Mucosa of descending colon (tissue), 3 donors: ENCODE measurements around the gene NCR3LG1. TPM values are rescaled to one million over a fixed set of nuclear protein-coding genes. Genes with fewer than 3 reads are reported as not detected.

ENCODE experiments used
- ATAC-seq: fragments of 200-7000 bp; cut with Tn5 transposase; one replicate; pipeline ENCODE4 v1.9.1; 2020; ENCODE audit warnings: mild to moderate bottlenecking, moderate library complexity
- DNase-seq, 3 donors: peaks; one replicate each; pipeline ENCODE4 v3.0.0-alpha.2; 2020
- H3K36me3 ChIP-seq: fragments of 200-600 bp; one replicate; pipeline ENCODE4 v1.8.0; 2021; ENCODE audit warnings: low read depth, mild to moderate bottlenecking
- H3K4me1 ChIP-seq: fragments of 200-600 bp; one replicate; pipeline ENCODE4 v1.8.0; 2021; ENCODE audit warnings: low read depth, mild to moderate bottlenecking
- H3K4me3 ChIP-seq: fragments of 200-600 bp; one replicate; pipeline ENCODE4 v1.8.0; 2021; ENCODE audit warnings: mild to moderate bottlenecking
- H3K9me3 ChIP-seq: fragments of 200-600 bp; one replicate; pipeline ENCODE4 v1.8.0; 2021; ENCODE audit warnings: mild to moderate bottlenecking
- intact Hi-C, 2 donors: fragments of 100-400 bp; cut with DNase I in 1 of 2; cut with micrococcal nuclease in 1 of 2; formaldehyde crosslinking; loops; one replicate each; pipeline versions ENCODE4 v1.11.0 to v1.11.1; 2022; cut with DNase I, micrococcal nuclease
- total RNA-seq, 3 donors: library from RNA; stranded (reverse); fragmentation: NEBNext Ultra II Directional in 2 of 3; extraction: Animal tissue kit (Norgen Biotek cat#: 25700) in 2 of 3; gene quantifications; one replicate each; pipeline versions ENCODE4 v1.2.1 to v1.2.4, GENCODE V29; 2021 to 2023
- TF ChIP-seq, protein P1 (sequence below): fragments of 200-600 bp; IDR thresholded peaks from one replicate; pipeline ENCODE4 v1.8.0; 2022; ENCODE audit warnings: antibody characterized with exemption, mild to moderate bottlenecking
- donor health status: DM: no; HTN: no; CAD: no; lungs with moderate emphysema.
- donor health status: DM: no; HTN: no; CAD: no.
- donor health status: DM: no; HTN: yes; CAD: no.

Gene NCR3LG1
- total RNA-seq, 3 donors from 2014 or later: 6.0 to 16.7 (median 10.7) TPM

DNA sequence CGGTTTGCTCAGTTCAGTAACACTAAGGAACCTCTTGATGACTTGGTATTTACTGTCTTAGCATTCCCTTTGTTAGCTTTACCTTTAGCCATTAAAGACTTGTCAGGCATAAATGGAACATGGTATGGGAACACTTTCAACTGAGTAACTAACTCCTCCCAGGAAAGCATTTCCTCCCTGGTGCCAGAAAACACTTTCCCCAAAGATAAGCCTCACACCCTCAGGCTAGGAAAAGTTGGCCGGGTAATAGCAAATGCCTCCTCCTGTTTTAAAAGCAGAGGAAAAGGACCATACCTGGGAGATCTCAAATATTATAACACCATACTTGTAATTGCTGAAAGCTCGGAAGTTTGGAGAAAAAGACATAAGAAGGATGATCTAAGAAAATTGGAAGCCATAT is 24.9 kb downstream of the NCR3LG1 start:
- TF ChIP-seq, protein P1, sequence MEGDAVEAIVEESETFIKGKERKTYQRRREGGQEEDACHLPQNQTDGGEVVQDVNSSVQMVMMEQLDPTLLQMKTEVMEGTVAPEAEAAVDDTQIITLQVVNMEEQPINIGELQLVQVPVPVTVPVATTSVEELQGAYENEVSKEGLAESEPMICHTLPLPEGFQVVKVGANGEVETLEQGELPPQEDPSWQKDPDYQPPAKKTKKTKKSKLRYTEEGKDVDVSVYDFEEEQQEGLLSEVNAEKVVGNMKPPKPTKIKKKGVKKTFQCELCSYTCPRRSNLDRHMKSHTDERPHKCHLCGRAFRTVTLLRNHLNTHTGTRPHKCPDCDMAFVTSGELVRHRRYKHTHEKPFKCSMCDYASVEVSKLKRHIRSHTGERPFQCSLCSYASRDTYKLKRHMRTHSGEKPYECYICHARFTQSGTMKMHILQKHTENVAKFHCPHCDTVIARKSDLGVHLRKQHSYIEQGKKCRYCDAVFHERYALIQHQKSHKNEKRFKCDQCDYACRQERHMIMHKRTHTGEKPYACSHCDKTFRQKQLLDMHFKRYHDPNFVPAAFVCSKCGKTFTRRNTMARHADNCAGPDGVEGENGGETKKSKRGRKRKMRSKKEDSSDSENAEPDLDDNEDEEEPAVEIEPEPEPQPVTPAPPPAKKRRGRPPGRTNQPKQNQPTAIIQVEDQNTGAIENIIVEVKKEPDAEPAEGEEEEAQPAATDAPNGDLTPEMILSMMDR: no peak
- Histone ChIP-seq H3K36me3 (no peaks in the 10 kb centered on the region), H3K9me3 (peaks cover 26% of the 10 kb centered on the region), H3K4me1 (no peaks in the 10 kb centered on the region), H3K4me3 (no peak overlapping the region)
- DNase-seq (no peak), ATAC-seq (no peak)
- intact Hi-C loops: no loop called here

DNA sequence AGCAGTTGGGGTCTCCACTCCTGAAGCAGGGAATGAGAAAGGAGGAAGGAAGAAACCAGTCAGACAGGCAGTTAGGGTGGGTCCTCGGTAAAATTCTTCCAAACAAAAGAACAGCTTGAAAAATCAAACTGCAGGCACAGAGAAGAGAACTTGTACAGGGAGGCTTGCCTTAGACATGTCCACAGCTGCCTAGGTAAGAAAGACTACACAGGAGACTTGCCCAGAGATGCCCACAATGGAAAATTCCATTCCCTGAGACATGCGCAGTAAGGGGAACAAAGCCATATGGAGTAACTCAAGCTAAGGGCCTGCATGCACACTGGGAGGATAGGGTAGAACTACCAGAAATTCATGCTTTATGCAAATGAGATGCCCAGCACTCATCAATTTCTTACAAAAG is 27.1 kb downstream of the NCR3LG1 start:
- no peaks in the 10 kb centered on the region for H3K36me3 ChIP-seq
- TF ChIP-seq, protein P1: no peak
- DNase-seq (no peak), ATAC-seq (no peak)
- no peaks in the 10 kb centered on the region for H3K4me1 ChIP-seq
- intact Hi-C loops: no loop called here
- no peak overlapping the region for H3K4me3 ChIP-seq
- peaks cover 7% of the 10 kb centered on the region for H3K9me3 ChIP-seq

DNA sequence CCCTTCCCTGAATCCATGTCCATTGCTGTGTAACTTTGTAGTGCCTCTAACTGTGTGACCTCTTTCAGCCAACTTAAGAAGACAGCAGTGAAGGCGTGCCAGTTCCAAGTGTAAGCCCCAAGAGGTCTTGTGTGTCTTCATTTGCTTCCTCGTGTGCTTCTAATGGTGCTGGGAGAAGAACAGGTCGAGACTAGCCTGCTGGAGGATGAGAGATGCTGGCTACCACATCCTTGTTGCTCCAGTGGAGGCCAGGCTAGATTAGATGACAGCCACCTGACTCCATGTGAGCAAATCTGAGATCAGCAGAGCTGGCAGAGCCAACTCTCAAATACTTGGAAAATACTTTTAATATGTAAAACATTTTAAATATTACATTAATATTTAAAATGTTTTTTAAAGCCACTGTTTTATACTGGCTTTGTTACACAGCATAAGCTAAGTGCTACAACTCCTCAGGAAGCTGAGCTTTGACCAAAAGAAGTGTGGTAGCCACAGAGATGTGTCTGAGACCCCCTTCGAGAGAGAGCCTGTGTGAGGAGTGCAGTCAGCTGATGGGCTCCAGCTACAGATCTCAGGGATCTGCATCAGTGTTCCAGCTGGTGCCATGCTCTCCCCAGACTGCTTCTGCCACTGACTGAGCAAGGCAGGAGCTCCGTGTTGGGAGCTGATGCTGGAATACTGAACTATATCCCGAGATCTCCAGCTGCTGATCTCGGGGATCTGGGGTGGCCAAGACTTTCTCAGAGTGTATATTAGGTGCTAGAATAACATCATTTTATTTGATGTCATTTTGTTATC is 28.0 kb downstream of the NCR3LG1 start:
- Histone ChIP-seq H3K9me3 (no peaks in the 10 kb centered on the region), H3K4me3 (no peak overlapping the region), H3K4me1 (no peaks in the 10 kb centered on the region), H3K36me3 (no peaks in the 10 kb centered on the region)
- ATAC-seq (no peak), DNase-seq (no peak)
- TF ChIP-seq, protein P1: no peak
- intact Hi-C loops: no loop called here

DNA sequence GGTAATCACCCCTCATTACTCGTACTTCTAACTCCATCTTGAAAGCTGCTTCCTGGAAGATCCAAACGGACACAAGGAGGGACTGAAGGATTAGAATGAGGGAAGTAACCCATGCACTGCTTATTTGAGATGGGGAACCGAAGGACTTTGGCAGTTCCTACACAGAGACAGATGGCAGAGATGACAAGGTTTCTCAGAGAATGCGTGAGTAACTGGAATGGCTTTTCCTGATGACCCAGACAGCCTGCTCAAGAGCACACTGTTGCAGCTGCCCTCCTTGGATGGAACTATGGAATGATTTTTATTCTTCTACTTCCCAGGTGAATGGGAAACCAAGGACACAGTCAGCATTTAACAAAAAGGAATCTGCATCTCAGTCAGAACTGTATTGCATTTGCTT is 29.6 kb downstream of the NCR3LG1 start:
- no peaks in the 10 kb centered on the region for H3K4me1 ChIP-seq
- H3K9me3 ChIP-seq: no peaks in the 10 kb centered on the region
- TF ChIP-seq, protein P1: no peak
- intact Hi-C loops: no loop called here
- no peak for DNase-seq
- ATAC-seq: no peak
- H3K36me3 ChIP-seq: no peaks in the 10 kb centered on the region
- H3K4me3 ChIP-seq: no peak overlapping the region

DNA sequence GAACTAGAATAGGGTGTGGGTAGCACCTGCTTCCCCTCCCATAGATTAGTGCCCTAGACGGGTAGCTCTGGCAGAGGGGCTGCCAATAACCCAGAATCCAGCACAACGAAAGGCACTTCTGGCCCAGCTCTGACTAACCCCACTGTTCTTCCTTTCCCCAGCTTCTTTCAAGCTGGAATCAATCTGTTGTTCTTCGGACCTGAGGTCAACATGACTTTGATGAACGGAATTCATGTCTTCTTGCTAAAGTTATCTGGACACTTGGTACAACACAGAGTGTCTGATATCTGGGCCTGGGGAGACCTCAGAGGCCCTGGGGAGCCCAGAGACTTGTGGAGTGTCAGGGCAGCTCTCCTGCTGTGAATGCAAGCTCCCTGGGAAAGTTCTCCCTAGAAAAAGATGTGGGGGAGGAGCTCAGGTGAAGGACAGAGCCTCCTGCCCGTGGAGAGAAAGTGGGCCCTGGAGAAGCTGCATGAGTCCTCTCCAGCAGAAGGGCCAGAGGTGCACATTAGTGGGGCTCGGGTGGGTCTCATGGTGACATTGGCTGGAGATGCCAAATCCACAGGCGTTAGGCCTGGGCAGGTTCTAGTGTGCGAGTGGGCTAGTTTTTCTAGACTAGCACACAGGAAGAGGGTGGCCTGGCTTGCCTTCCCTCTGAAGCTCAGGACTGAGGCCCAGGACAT is 30.6 kb downstream of the NCR3LG1 start:
- Histone ChIP-seq H3K36me3 (no peaks in the 10 kb centered on the region), H3K9me3 (no peaks in the 10 kb centered on the region), H3K4me1 (no peaks in the 10 kb centered on the region), H3K4me3 (no peak overlapping the region)
- intact Hi-C loops: no loop called here
- DNase-seq: no peak
- TF ChIP-seq, protein P1: no peak
- no peak for ATAC-seq
